PC-9 (cell line): ENCODE measurements around the gene GALM. TPM values are rescaled to one million over a fixed set of nuclear protein-coding genes. Genes with fewer than 3 reads are reported as not detected.

Experiments
- BruUV-seq: library from RNA; stranded (reverse); fragments of 400-500 nt; replicated peaks from 2 replicates; lab custom pipeline; 2021; lab: Mats Ljungman, UMichigan
- CTCF ChIA-PET: fragments of 300-600 bp; sonication (Branson Sonifier 250); formaldehyde crosslinking; loops from one replicate; lab custom pipeline; 2022; ENCODE audit warnings: antibody characterized with exemption; lab: Charles Lee
- POLR2A ChIA-PET: fragments of 300-600 bp; sonication (Branson Sonifier 250); formaldehyde crosslinking; loops from one replicate; lab custom pipeline; 2022; ENCODE audit warnings: antibody characterized with exemption; ENCODE audit not compliant: unreplicated experiment; lab: Charles Lee
- DNase-seq, 2 experiments: peaks; one replicate each; pipeline versions ENCODE4 v3.0.0 to v3.0.0-alpha.2; 2015 to 2022; ENCODE audit warnings: mixed read lengths in 1 of 2
- H2AFZ ChIP-seq: fragments of 200-600 bp; sonication (generic); 2 replicates; pipeline ENCODE4 v1.8.1; 2017; ENCODE audit warnings: antibody characterized with exemption
- H3F3A ChIP-seq: fragments of 200-600 bp; sonication (generic); 2 replicates; pipeline ENCODE4 v1.8.1; 2017; ENCODE audit warnings: antibody characterized with exemption, mild to moderate bottlenecking, low read depth; ENCODE audit not compliant: insufficient read depth
- H3K27ac ChIP-seq: fragments of 200-600 bp; sonication (generic); 2 replicates; pipeline ENCODE4 v1.6.1; 2016; ENCODE audit warnings: mixed run types
- H3K27me3 ChIP-seq: fragments of 200-600 bp; sonication (generic); 2 replicates; pipeline ENCODE4 v1.6.1; 2016; ENCODE audit warnings: low read depth, mixed run types; ENCODE audit not compliant: insufficient read depth
- H3K36me3 ChIP-seq: fragments of 200-600 bp; sonication (generic); 2 replicates; pipeline ENCODE4 v1.6.1; 2016; ENCODE audit warnings: low read depth, mixed run types
- H3K4me1 ChIP-seq: fragments of 200-600 bp; sonication (generic); replicated peaks from 2 replicates; pipeline ENCODE4 v1.6.1; 2016; ENCODE audit warnings: mixed run types; ENCODE audit not compliant: insufficient read depth
- H3K4me2 ChIP-seq: fragments of 200-600 bp; sonication (generic); 2 replicates; pipeline ENCODE4 v1.6.1; 2017; ENCODE audit warnings: mixed run types
- H3K4me3 ChIP-seq: fragments of 200-600 bp; sonication (generic); 2 replicates; pipeline ENCODE4 v1.6.1; 2016; ENCODE audit warnings: mixed run types
- H3K79me2 ChIP-seq: fragments of 200-600 bp; sonication (generic); 2 replicates; pipeline ENCODE4 v1.6.1; 2017; ENCODE audit warnings: low read depth, mixed run types
- H3K9me2 ChIP-seq: fragments of 200-600 bp; sonication (generic); 2 replicates; pipeline ENCODE4 v1.8.1; 2017; ENCODE audit warnings: mild to moderate bottlenecking; ENCODE audit not compliant: insufficient read depth
- H3K9me3 ChIP-seq: fragments of 200-600 bp; sonication (generic); 2 replicates; pipeline ENCODE4 v1.8.1; 2016; ENCODE audit warnings: low read depth; ENCODE audit not compliant: insufficient read depth
- H4K20me1 ChIP-seq: fragments of 200-600 bp; sonication (generic); 2 replicates; pipeline ENCODE4 v1.8.1; 2017; ENCODE audit not compliant: insufficient read depth
- EZH2 ChIP-seq: fragments of 200-600 bp; sonication (generic); IDR thresholded peaks from 2 replicates; pipeline ENCODE4 v1.8.0; 2017; ENCODE audit warnings: antibody characterized with exemption, low read depth
- intact Hi-C: fragments of 100-400 bp; cut with micrococcal nuclease; formaldehyde crosslinking; loops from one replicate; pipeline ENCODE4 v1.10.0; 2022; ENCODE audit not compliant: unreplicated experiment
- total RNA-seq: library from RNA; stranded (reverse); gene quantifications from 2 replicates; pipeline ENCODE4 v1.2.3, GENCODE V29; 2021
- TF ChIP-seq, protein P1 (sequence below): fragments of 200-600 bp; sonication (generic); conservative IDR thresholded peaks from 2 replicates; pipeline ENCODE4 v1.6.1; 2017; ENCODE audit warnings: mixed run types, antibody characterized with exemption, mild to moderate bottlenecking, moderate library complexity

Gene GALM
- total RNA-seq, 1 experiment from 2014 or later: 27.7 TPM

DNA sequence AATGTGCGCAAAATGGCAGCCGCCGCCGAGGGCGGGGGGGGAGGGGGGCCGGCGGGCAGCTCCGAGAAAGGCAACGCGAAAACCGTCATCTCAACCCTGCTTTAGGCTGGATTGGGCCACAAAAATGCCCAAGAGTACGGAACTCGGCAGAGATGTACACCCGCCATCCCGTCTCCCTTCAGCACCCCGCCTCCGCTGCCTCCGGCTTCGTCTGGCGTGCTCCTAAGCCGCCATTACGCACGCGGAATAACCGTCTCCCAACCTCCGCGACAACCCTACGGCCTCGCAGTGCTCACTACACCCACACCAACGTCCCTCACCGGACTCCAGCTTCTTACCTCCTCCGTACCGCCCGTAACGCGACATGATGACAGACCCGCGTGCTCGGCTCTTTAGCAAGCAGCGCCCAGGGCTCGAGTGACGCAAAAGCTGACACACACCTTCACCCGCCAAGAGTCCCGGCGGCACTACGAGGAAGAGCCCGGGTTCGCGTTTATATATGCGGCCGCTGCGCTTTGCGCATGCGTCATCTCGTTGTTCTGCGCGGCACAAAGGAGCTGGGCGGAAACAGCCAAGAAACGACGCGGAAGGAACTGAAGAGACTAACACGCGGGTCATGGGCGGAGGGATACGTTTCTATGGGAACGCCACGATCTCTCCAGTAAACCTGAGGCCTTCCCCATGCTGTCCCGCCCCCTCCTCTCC lies 85.1 kb downstream of the GALM start, which contains the start of gene SRSF7:
Gene SRSF7, minus strand, starts transcription at position 471 of the 705 bp plus-strand sequence. Its CDS starts 105 bp downstream, at position 366.
- Histone ChIP-seq H3K27me3 (no peaks in the 10 kb centered on the region), H3K79me2 (peaks cover 51% of the 10 kb centered on the region), H3K4me3 (peak within 1 kb of the TSS; percentile 93), H3K4me1 (peaks cover 27% of the 10 kb centered on the region), H3K27ac (peak within 1 kb of the TSS; percentile 88), H3K9me2 (no peaks in the 10 kb centered on the region), H3F3A (peaks cover 48% of the 10 kb centered on the region), H2AFZ (peak within 1 kb of the TSS; percentile 88), H3K4me2 (peak within 1 kb of the TSS; percentile 90), H4K20me1 (peaks cover 42% of the 10 kb centered on the region), H3K36me3 (peaks cover 41% of the 10 kb centered on the region), H3K9me3 (no peaks in the 10 kb centered on the region)
- CTCF ChIA-PET: interaction anchor here (0.6 kb wide), 1 partner anchor 90 kb away, joined by 5 read pairs; no protein-coding TSS in a partner anchor
- no peak for TF ChIP-seq EZH2
- TF ChIP-seq, protein P1, sequence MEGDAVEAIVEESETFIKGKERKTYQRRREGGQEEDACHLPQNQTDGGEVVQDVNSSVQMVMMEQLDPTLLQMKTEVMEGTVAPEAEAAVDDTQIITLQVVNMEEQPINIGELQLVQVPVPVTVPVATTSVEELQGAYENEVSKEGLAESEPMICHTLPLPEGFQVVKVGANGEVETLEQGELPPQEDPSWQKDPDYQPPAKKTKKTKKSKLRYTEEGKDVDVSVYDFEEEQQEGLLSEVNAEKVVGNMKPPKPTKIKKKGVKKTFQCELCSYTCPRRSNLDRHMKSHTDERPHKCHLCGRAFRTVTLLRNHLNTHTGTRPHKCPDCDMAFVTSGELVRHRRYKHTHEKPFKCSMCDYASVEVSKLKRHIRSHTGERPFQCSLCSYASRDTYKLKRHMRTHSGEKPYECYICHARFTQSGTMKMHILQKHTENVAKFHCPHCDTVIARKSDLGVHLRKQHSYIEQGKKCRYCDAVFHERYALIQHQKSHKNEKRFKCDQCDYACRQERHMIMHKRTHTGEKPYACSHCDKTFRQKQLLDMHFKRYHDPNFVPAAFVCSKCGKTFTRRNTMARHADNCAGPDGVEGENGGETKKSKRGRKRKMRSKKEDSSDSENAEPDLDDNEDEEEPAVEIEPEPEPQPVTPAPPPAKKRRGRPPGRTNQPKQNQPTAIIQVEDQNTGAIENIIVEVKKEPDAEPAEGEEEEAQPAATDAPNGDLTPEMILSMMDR: no peak
- DNase-seq: peak; percentile 92 to 94
- POLR2A ChIA-PET: interaction anchor here (0.6 to 0.9 kb wide), 50 partner anchors 9 to 1784 kb away, joined by 3 to 16 read pairs (median 4); partner anchors contain the start of genes ATL2, DHX57, MORN2 and SOS1
- TSS peak; percentile 31 for BruUV-seq
- intact Hi-C loops: loop anchor here (5.0 kb wide), 1 partner anchor 476 kb away; no protein-coding TSS in a partner anchor

DNA sequence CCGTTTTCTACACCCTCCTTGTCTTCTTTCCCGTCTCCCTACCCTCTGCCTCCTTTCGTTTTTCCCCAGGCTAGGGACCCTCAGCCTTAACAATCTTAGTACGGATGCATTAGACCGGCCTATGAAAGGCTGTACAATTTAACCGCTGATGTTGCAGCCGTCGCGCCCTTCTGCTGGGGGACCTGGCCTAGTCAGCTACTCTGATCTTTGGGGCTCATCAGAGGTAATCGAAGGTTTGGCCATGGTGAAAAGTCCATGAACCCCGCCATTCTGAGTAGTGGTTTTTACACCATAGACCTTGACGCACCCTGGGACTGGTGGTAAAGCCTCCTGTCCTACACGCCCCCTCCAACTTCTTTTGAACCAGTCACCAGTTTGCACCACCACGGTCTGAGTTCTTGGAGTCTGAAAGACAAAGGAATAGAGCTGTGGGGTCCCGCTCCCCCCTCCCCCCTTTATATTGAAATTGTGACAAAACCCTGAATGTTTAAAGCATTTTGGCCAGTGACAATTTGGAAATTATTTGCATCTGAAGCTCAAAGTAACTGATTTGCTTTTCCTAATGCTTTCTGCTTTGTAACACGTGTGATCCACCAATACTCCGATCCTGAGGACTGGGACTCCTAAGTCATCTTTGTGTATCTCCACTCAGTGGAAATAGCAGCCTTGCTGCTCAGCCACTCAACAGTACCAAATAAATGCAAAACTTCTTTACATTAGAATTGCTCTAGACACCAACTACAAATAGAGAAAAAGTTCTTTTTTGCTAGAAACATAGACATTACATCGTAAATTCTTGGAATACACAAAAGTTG lies 85.9 kb downstream of the GALM start:
- TF ChIP-seq EZH2: no peak
- TF ChIP-seq, protein P1: no peak
- peak overlapping the region; percentile 88 for H2AFZ ChIP-seq
- ChIA-PET CTCF (interaction anchor here (0.6 kb wide), 1 partner anchor 90 kb away, joined by 5 read pairs; no protein-coding TSS in a partner anchor), POLR2A (interaction anchor here (0.6 to 0.9 kb wide), 51 partner anchors 8 to 1785 kb away, joined by 3 to 16 read pairs (median 5); partner anchors contain the start of genes ATL2, DHX57, GALM and MORN2)
- H3K4me3 ChIP-seq: peak overlapping the region; percentile 93; the same call in 1 of the 2 replicates
- H3K9me2 ChIP-seq: no peaks in the 10 kb centered on the region
- peaks cover 40% of the 10 kb centered on the region for H3F3A ChIP-seq
- peaks cover 34% of the 10 kb centered on the region for H4K20me1 ChIP-seq
- peaks cover 27% of the 10 kb centered on the region for H3K4me1 ChIP-seq
- no peaks in the 10 kb centered on the region for H3K9me3 ChIP-seq
- no peaks in the 10 kb centered on the region for H3K27me3 ChIP-seq
- H3K36me3 ChIP-seq: peaks cover 33% of the 10 kb centered on the region
- H3K27ac ChIP-seq: no peak overlapping the region
- H3K4me2 ChIP-seq: peak overlapping the region; percentile 90
- no peak for DNase-seq
- no TSS peak for BruUV-seq
- intact Hi-C loops: loop anchor here (5.0 kb wide), 1 partner anchor 475 kb away; no protein-coding TSS in a partner anchor
- peaks cover 43% of the 10 kb centered on the region for H3K79me2 ChIP-seq

DNA sequence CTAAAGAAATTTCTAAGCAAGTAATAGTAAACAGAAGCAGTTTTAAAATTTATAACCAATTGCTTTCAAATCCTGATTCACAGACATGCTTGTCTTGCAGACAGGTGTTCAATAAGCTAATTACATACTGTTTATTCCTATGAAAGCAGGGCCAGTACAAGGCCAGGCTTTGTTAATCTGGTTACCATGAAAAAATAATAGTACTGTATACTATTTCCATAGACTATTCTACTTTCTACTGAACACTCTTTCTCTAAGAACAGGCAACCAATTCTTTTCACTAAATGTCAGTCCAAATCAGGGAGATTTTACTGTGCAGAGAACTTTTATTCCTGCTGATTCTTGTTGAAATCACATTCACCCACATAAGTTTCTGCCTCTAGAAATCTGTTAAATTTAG lies 88.1 kb downstream of the GALM start:
- Histone ChIP-seq H2AFZ (no peak overlapping the region), H3K79me2 (peaks cover 21% of the 10 kb centered on the region), H3K4me2 (no peak overlapping the region), H3K9me3 (no peaks in the 10 kb centered on the region), H3K4me1 (peaks cover 7% of the 10 kb centered on the region; the same call in 1 of the 2 replicates), H3K4me3 (no peak overlapping the region), H3F3A (peaks cover 18% of the 10 kb centered on the region), H3K27ac (no peak overlapping the region), H3K27me3 (no peaks in the 10 kb centered on the region), H3K9me2 (no peaks in the 10 kb centered on the region), H3K36me3 (peaks cover 11% of the 10 kb centered on the region), H4K20me1 (peaks cover 12% of the 10 kb centered on the region)
- no TSS peak for BruUV-seq
- DNase-seq: no peak
- POLR2A ChIA-PET: interaction anchor here (0.7 kb wide), 2 partner anchors 10 to 646 kb away, joined by 3 to 7 read pairs; no protein-coding TSS in a partner anchor
- intact Hi-C loops: loop anchor here (5.0 kb wide), 1 partner anchor 473 kb away; no protein-coding TSS in a partner anchor
- TF ChIP-seq, protein P1: no peak
- TF ChIP-seq EZH2: no peak
- CTCF ChIA-PET: interaction anchor here (0.6 kb wide), 1 partner anchor 1358 kb away, joined by 4 read pairs; no protein-coding TSS in a partner anchor
